ENCODE results near the gene NEK4.

Gene NEK4

DNA sequence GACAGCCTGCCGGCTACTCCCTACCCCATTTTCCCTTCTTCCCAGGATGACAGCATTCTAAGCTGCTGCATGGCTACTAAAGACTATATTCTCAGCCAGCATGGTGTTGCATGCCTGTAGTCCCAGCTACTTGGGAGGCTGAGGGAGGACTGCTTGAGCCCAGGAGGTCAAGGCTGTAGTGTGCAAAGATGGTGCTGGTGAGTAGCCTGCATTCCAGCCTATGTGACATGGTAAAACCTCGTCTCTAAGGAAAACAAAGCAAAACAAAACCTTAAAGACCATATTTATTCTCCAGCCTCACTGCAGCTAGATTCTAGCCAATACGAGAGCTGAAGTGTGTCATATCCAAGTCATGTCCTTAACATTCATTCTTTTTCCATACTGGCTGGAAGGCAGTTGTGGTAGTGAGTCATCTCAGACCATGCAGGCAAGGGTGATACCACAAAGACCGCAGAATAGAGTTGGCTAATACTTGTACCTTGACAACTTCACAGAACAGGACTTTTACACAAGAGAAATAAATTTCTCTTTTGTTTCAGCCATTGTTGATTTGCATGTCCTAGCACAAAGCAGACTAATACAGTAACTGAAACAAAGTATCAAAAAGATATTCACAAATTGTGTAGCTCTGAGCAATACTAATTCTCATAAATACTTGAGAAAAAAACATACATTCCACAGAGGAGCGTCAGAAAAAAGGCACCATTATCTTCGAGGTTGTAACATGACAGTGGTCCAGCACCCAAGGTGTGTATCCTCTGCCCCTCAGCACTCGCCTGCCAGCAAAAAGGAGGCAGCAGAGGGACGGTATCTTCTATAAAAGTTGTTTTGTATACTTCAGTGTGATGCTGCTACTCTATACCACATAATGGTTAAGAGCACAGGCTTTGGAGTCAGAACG lies 99.9 kb downstream of the NEK4 start:
- Histone ChIP-seq H3K27me3 (ENCODE audit: insufficient read depth, low read depth) (no peaks in the 10 kb centered on the region), H3K27ac (peak overlapping the region; percentile 63), H2AFZ (ENCODE audit: low read depth) (no peak overlapping the region), H3K9ac (peak overlapping the region; percentile 19; the same call in 1 of the 2 replicates), H3K4me2 (peak overlapping the region; percentile 39), H3K36me3 (ENCODE audit: insufficient read depth) (no peaks in the 10 kb centered on the region), H3K4me3 (IDR thresholded peaks at IDR 0.05; ENCODE audit: insufficient read depth, low read depth, low read length) (no peak overlapping the region), H3K4me1 (ENCODE audit: low read depth, poor library complexity, severe bottlenecking) (peaks cover 31% of the 10 kb centered on the region), H4K20me1 (ENCODE audit: insufficient read depth) (no peaks in the 10 kb centered on the region), H3K79me2 (ENCODE audit: insufficient read depth, low read depth) (no peaks in the 10 kb centered on the region)
- TF ChIP-seq, protein P1, sequence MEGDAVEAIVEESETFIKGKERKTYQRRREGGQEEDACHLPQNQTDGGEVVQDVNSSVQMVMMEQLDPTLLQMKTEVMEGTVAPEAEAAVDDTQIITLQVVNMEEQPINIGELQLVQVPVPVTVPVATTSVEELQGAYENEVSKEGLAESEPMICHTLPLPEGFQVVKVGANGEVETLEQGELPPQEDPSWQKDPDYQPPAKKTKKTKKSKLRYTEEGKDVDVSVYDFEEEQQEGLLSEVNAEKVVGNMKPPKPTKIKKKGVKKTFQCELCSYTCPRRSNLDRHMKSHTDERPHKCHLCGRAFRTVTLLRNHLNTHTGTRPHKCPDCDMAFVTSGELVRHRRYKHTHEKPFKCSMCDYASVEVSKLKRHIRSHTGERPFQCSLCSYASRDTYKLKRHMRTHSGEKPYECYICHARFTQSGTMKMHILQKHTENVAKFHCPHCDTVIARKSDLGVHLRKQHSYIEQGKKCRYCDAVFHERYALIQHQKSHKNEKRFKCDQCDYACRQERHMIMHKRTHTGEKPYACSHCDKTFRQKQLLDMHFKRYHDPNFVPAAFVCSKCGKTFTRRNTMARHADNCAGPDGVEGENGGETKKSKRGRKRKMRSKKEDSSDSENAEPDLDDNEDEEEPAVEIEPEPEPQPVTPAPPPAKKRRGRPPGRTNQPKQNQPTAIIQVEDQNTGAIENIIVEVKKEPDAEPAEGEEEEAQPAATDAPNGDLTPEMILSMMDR (conservative IDR thresholded peaks at IDR 0.05; ENCODE audit: low read depth, low read length) = no peak

DNA sequence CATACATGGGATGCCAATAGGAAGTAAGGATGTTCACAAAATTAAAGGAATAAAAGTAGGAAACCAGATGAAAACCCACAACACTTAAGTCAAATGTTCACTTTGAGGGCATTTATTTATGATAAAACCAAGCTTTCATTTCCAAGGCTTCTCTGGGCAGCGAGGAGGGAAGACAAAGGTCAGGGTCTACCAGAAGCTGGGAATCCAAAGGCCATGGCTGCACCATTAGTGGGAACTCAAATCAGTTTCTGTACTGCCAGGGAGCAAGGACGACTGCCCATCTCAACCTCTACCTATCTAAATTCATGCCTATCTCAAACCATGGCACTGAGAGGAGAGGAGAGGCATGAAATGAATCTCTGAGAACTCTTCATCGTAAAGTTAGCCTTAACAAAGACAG lies 107.6 kb downstream of the NEK4 start:
- no peaks in the 10 kb centered on the region for H4K20me1 ChIP-seq (ENCODE audit: insufficient read depth)
- no peaks in the 10 kb centered on the region for H3K4me1 ChIP-seq (ENCODE audit: low read depth, poor library complexity, severe bottlenecking)
- H3K36me3 ChIP-seq (ENCODE audit: insufficient read depth) = no peaks in the 10 kb centered on the region
- H3K27ac ChIP-seq = no peak overlapping the region
- no peak overlapping the region for H3K4me2 ChIP-seq
- H2AFZ ChIP-seq (ENCODE audit: low read depth) = no peak overlapping the region
- H3K4me3 ChIP-seq (IDR thresholded peaks at IDR 0.05; ENCODE audit: insufficient read depth, low read depth, low read length) = no peak overlapping the region
- H3K79me2 ChIP-seq (ENCODE audit: insufficient read depth, low read depth) = no peaks in the 10 kb centered on the region
- H3K27me3 ChIP-seq (ENCODE audit: insufficient read depth, low read depth) = no peaks in the 10 kb centered on the region
- TF ChIP-seq, protein P1 (conservative IDR thresholded peaks at IDR 0.05; ENCODE audit: low read depth, low read length) = no peak
- H3K9ac ChIP-seq = no peak overlapping the region

DNA sequence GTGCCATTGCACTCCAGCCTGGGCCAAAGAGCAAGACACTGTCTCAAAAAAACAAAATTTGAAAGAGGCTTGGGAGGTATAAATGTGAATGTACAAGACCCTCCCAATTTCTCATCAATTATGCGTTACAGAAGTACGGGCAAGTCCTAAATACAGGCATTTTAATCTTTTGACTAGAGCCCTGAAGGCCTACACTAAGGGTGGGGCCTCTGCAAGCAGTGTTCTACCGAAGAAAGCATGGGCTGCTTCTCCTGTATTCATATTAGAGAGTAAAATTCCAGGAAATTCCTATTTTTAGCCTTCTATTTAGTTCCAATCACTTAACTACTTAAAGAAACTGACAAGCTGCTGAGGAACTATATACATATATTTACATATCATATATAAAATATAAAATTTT lies 110.7 kb downstream of the NEK4 start:
- Histone ChIP-seq H2AFZ (ENCODE audit: low read depth) (no peak overlapping the region), H4K20me1 (ENCODE audit: insufficient read depth) (no peaks in the 10 kb centered on the region), H3K79me2 (ENCODE audit: insufficient read depth, low read depth) (no peaks in the 10 kb centered on the region), H3K27ac (no peak overlapping the region), H3K4me2 (no peak overlapping the region), H3K36me3 (ENCODE audit: insufficient read depth) (no peaks in the 10 kb centered on the region), H3K9ac (no peak overlapping the region), H3K4me1 (ENCODE audit: low read depth, poor library complexity, severe bottlenecking) (peaks cover 13% of the 10 kb centered on the region), H3K27me3 (ENCODE audit: insufficient read depth, low read depth) (no peaks in the 10 kb centered on the region), H3K4me3 (IDR thresholded peaks at IDR 0.05; ENCODE audit: insufficient read depth, low read depth, low read length) (no peak overlapping the region)
- TF ChIP-seq, protein P1 (conservative IDR thresholded peaks at IDR 0.05; ENCODE audit: low read depth, low read length) = no peak

Measured in KMS-11 (cell line).